GM18868 (cell line): ENCODE measurements around the gene ITPK1.

Source experiments
- ATAC-seq: cut with Tn5 transposase; IDR thresholded peaks from one replicate; pipeline ENCODE4 v1.9.1; 2021; ENCODE audit warnings: mild to moderate bottlenecking, moderate library complexity; ENCODE audit not compliant: unreplicated experiment

Gene ITPK1

DNA sequence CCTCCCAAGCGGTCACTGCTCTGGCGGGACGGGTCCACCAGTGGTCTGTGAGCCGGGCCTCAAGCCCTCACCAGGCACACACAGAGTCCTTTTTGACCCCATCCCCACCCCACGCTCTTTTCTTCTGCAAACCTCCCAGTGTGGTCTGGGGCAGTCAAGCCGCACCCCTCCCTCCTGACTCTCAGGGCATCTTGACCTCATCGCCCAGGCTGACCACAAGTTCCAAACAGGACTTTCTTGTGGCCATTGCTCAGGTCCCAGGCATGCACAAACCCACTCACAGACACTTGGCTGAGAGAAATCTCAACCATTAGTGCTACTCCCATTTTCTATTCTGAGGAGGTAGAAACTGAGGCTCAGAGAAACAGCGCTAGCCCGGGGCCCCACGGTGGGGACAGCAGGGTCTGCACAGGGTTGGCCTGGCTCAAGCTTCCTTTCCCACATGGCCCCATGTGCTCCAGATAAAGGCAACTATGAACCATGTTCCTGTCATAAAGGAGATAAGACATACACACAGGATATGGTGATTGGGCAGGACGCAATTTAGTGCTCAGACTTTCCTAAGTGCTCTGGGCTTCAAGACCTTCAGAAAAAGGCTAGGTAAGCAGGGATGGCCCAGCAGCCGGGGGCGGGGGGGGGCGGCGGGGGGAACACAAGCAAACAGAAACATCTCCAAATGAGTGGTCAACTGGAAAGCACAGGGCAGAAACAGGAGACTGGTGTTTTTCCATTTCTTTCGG is 69.6 kb downstream of the ITPK1 start:
- ATAC-seq, result no peak

DNA sequence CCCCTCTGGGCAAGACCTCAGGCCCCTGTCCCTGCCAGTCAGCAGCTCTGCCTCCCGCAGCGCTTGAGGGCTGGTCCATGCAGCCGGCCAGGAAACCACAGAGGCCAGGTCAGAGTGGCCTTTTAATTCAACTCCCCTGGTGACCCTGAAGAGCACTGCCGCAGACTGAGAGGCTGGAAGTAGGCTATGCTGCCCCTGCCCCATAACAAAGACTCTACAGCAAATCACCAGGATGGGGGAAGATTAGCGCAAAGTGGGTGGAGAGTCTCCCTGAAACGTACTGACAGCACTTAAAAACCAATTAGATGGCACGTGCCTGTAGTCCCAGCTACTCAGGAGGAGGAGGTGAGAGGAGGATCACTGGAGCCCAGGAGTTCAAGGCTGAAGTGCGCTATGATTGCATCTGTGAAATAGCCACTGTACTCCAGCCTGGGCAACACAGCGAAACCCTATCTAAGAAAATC is 70.5 kb downstream of the ITPK1 start:
- ATAC-seq, result no peak

- no peak for ATAC-seq
Observed at GRCh38 chr14:93044556-93044955, 71.2 kb downstream of the ITPK1 start.

GRCh38 chr14:93044121-93044520 is 71.6 kb downstream of the ITPK1 start:
- no peak for ATAC-seq

DNA sequence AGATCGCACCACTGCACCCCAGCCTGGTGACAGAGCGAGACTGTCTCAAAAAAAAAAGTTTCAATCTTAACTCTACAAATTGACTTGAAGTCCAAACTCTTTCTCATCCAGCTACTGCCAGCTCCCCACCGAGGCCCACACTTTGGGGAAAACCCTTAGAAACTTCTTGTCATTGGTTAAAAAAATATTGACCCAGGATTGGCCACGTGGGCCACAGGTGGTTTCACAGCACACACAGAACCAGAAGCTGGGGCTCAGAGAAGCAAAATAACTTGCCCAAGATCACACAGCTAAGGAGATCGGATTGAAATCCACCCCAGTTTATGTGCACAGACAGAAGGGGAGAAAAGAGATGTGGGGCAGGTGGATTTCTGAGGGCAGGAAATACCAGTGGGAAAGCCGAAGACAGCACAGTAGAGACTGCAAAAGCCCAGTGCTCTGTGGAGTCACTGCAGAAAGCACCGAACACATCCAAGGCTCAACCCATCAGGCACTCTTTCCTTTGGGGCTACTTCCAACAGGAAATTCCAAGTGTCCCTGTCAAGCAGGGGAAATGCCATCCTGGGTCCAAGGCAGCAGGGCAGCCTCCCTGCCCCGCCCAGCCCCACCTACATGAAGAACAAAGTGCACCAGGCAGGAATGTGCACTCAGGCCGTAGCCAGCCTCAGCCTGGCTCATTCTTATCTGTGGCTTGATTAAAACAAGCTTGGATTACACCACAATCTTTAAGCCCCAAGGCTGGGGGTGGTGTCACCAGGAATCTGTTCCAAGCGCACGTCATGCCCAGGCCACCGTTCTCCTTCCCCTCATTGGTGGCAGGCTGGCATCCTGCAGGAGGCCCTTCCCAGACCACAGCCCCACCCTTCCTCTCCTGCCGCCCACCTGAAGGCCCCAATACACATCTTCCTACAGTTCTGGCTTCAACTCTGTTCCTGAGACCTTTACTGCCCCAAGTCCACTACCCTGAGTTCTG is 72.5 kb downstream of the ITPK1 start:
- no peak for ATAC-seq

GRCh38 chr14:93041830-93042229 is 73.9 kb downstream of the ITPK1 start:
- no peak for ATAC-seq

- ATAC-seq, result no peak
Observed at GRCh38 chr14:93040982-93041381, 74.7 kb downstream of the ITPK1 start.

GRCh38 chr14:93040443-93040842 is 75.3 kb downstream of the ITPK1 start:
- no peak for ATAC-seq

DNA sequence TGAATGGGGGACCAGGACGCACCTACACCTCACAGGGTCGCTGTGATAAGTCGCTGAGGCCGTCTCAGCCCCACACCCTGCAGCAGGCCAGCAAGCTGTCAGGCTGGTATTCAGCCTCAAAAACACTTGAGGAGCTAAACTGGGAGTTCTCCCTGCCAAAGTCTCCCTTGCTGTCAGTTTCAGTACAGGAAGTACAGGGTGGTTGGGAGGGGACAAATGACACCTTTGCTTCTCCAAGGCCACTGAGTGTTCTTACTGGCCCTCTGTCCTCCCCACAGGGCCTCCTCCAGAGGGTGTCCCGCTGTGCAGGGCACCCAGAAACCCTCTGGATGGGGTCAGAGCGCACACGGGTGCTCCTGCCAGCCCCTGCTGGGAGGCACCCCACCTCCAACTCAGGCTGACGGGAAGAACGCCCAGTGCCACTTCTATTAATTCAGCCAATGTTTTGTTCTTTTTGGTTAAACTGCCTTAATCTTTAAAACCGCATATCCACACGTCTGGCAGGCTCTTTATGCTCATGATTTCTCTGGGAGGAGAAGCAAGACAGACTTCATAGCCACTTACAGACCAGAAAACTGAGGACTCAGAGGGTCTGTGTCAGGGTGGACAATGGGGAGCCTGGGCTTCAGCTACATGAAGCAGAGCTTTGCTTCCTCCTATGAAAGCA is 75.9 kb downstream of the ITPK1 start:
- ATAC-seq, result no peak

- no peak for ATAC-seq
Observed at GRCh38 chr14:93037351-93037750, 78.4 kb downstream of the ITPK1 start.

DNA sequence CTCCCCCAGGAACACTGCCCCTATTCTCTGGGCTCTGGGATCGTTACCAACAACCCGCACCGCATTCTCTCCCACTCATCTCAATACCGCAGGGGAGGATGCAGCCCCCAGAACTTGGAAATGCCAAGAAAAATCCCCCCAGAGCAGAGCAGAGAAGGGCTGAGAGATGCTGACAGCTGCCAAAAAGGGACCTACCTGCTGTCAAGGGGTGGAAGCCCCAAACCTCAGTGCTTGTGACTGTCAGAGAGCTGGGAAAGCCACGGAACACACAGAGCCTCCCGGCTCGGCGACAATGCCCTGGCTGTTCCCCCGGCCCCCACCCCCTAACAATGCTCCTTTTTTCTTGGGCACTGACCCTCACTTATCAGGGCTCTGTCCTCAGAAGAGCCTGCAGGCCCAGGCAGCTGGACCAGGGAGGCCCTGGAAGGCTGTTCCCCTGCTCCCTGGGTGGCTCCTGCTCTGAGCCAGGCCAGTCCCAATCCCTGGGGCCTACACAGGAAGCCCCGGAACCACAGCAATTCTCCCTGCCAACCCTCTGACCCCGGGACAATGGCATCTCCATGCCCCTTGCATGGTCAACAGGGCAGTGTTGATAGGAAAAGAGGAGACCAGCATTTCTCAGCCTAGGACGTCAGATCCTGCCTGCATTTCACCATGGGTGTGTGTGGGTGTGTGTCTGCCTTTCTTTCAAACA is 78.9 kb downstream of the ITPK1 start:
- ATAC-seq, result no peak

DNA sequence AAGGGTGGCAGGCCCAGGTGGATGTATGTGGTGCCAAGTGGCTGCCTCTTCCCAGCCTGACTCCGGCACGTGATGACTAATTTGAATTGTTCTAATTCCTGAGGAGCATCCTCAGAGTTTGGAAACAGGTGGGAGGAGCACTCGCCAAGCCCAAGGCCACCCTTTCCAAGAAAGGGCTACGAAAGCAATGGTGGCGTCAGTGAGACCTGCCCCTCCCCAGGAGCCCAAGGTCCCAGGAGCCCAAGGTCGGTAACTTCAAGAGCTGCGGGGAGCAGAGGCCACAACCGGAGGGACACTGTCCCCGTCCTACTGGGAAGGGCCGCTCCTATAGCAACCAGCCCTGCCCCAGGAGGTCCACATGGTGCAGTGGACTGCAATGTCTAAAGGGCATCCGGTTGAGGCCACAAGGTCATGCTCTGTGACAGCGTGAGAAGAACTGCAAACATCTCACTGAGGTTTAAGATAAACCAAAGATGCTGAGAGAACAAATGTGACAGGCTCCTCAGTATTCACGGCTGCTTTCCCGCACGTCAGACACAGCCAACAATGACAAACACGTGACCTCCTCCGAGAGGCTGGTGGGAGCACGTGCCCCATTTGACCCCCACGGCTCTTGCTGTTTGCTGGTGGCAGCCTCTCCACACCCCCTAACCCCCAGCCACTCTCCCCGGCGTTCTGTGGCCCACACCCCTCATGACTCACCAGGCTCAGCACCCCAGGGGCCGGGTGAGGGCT is 79.6 kb downstream of the ITPK1 start:
- no peak for ATAC-seq

- no peak for ATAC-seq
Observed at GRCh38 chr14:93035585-93035916, 80.2 kb downstream of the ITPK1 start.

- ATAC-seq, result no peak
Observed at GRCh38 chr14:93034671-93034994, 81.1 kb downstream of the ITPK1 start.

- ATAC-seq, result peak; percentile 72
Observed at GRCh38 chr14:93033983-93034670, 81.6 kb downstream of the ITPK1 start.

DNA sequence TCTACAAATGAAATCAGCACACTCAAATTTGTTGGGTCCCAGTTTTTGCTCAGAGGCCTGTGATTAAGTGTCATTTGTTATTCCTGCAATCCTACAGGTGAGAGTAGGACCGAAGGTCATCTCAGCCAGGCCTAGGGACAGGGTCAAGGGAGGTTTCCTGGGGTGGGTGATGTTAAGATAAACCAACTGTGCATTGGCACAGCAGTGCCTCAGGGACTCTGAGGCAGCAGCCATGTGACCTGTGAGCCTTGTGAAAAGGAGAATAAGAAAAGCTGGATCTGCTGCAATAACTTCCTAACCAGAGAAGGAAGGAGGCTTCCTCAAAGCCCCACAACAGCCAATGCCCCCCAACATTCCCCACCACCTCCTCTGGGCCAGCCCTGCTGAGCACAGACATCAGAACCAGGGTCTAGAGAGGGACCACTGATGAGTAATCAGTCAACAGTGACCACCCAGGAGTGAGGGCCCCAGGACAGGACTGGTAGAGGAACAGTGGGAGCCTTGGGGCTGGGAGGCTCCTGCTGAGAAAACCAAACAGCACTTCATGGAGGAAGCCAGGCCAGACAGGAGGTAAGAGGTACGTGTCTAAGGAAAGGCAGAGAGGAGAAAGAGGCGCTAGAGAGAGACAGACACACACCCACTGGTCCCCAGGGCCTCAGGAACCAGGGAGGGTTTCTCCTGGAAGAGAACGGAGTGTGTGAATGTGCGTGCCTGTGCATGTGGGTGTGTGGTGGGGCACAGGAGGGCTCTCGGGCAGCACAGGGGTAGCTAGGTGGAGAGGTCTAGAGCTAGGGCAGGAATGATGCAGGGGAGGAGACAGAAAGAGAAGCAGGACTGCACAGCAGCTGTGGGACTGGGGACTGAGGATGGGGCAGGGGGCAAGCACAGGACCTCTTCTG is 82.4 kb downstream of the ITPK1 start:
- no peak for ATAC-seq

- ATAC-seq, result no peak
Observed at GRCh38 chr14:93032421-93032936, 83.2 kb downstream of the ITPK1 start.

- ATAC-seq, result no peak
Observed at GRCh38 chr14:93031505-93032315, 84.0 kb downstream of the ITPK1 start.
